WI38 (cell line): ENCODE data around the gene NAA38.

Source experiments
- H3K4me3 ChIP-seq: 2 replicates; pipeline ENCODE4 v1.5.1; 2011; ENCODE audit warnings: low read depth, mild to moderate bottlenecking, control low read depth, low read length
- TF ChIP-seq, protein P1 (sequence below): IDR thresholded peaks from 2 replicates; pipeline ENCODE4 v1.5.1; 2012; ENCODE audit warnings: low read depth, mild to moderate bottlenecking, control low read depth, low read length

The NAA38 gene

DNA sequence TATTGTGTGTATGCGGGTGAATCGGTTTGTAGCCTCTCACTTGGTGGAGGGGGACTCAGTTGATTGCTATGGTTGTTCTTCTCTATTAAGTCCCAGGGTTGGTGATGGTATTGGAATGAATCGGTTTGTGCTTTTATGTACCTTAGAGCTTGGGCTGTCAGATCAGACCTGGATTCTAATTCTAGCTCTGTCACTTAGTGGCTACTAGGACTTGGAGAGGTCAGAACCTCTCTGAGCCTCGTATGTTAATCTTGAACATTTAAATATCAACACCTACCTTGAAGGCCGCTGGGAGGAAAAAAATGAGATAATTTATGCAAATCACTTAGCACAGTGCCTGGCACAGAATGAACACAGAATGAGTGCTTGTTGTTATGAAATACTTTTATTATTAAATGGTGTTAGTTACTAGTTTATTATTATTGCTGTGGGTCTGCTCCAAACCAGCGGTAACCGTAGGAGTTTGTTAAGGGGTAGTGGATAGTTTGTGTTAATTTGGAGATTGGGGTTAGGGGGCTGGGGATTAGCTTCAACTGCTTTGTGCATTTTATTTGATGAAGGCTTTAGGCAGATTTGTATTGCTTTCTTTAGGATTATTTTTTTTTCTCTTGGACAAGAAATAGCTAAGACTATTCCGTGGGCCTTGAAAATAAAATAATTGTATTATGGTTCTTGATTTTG is 19.8 kb downstream of the NAA38 start:
- H3K4me3 ChIP-seq: peak overlapping the region; percentile 79
- TF ChIP-seq, protein P1, sequence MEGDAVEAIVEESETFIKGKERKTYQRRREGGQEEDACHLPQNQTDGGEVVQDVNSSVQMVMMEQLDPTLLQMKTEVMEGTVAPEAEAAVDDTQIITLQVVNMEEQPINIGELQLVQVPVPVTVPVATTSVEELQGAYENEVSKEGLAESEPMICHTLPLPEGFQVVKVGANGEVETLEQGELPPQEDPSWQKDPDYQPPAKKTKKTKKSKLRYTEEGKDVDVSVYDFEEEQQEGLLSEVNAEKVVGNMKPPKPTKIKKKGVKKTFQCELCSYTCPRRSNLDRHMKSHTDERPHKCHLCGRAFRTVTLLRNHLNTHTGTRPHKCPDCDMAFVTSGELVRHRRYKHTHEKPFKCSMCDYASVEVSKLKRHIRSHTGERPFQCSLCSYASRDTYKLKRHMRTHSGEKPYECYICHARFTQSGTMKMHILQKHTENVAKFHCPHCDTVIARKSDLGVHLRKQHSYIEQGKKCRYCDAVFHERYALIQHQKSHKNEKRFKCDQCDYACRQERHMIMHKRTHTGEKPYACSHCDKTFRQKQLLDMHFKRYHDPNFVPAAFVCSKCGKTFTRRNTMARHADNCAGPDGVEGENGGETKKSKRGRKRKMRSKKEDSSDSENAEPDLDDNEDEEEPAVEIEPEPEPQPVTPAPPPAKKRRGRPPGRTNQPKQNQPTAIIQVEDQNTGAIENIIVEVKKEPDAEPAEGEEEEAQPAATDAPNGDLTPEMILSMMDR: no peak

DNA sequence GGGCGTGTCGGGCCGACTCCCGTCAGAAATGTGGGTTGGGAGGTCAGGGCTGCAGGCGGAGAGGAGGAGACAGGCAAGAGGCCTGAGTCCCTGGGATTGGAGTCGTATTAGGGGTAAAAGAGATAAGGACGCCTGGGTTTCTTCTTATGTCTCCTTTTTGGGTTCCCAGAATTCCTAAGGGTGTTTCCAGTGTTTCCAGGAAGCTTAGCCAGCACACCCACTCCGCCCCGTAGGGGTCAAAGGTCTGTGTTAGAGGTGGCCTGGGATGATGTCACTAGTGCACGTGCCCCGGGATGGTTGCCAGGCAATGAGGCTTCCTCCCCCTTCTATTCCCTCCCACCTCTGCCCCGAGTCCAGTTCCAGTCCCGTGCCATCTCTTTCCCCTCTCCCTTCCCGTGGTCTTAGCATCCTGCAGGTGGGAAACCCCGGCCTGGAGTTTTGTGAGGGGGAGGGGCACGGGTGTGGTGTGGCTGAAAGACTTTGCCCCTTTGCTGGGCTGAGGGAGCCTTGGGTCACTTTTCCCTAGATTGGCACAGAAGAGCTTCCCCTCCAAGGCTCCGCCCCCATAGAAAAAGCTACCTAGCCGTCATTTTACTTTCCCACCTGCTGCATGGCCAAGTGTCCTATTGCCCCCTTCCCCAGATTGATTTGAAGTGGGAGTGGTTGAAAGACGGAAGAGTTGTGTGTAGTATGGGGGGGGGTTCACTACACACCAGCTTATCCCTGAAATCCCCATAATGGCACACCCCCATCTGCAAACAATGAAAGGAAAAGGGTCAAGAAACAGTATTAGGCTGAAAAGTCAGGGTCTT is 20.6 kb downstream of the NAA38 start:
- peak overlapping the region; percentile 79 for H3K4me3 ChIP-seq
- TF ChIP-seq, protein P1: no peak

DNA sequence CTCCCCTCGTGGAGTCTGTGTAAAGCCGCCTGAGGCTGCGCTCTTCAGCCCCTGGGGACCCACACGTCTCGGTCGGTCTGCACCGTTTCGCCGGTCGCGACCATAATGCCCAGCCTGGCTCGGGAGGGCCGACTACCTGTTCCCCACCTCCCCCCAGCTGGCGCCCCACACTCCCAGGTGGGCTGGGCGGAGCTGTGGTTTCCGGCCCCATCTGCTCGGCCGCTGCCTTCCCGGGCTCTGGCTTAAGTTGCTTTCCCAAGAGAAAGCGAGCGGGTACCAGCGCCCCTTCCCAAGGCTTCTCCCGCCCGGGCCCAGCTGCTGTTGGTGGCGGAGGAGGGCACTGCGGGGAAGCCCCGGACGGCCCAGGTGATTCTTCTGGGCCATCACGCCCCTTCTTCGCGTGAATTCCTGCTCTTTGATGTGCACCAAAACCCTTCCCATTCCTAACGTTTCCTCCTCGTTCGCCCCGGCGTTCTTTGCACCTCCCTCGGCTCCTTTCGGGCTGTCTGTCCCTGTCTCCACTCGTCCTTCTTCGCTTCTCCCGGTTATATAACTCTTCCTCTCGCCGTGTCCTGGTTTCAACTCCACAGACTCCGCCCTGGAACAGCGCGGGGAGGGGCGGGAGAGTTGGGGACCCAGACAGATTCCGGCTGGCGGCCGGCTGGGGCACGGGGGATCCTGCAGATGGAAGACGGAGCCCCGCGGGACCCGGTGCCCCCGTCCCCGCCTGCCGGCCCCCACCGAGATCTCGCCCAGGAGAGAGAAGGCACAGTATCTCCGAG is 21.4 kb downstream of the NAA38 start:
- TF ChIP-seq, protein P1: no peak
- peak overlapping the region; percentile 79 for H3K4me3 ChIP-seq

DNA sequence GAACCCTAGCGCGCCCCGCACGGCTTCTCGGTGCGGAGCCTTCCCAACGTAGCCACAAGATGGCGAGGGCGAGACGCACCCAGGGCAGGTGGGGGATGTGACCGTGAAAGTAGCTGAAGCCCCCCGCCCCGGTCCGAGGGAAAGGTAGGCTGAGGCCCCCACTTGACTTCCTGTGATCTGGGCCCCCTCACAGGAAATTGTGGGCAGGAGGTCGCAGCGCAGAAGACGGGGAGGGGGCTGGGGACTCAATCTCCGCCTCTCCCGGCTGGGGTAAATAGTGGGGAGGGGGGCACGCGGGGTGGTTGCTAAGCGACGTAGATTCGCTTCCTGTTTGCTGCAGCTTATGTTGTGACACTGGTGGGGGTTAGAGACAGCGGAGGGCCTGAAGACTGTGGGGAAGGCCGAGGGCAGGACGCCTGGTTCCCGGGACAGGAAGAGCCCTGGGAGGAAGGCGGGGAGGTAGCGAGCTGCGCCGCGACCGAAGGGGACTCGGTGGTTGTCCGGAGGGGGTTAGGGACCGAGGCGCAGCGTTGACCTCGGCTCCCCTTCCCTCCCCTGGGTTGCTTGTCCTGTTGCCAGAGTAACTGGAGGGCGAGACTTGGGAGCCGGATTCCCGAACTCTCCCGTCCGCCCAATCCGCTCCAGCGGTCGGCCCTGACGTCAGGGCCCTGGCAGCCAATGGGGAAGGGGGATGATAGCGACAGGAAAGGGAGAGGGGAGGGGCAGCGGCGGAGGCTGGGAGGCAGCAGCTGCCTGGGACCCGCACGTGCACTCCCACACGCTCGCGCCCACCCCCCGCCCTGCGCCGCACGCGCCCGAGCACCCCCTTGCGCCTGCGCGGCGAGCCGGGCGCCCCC is 22.2 kb downstream of the NAA38 start:
- peak overlapping the region; percentile 79 for H3K4me3 ChIP-seq
- TF ChIP-seq, protein P1: peak; percentile 80

DNA sequence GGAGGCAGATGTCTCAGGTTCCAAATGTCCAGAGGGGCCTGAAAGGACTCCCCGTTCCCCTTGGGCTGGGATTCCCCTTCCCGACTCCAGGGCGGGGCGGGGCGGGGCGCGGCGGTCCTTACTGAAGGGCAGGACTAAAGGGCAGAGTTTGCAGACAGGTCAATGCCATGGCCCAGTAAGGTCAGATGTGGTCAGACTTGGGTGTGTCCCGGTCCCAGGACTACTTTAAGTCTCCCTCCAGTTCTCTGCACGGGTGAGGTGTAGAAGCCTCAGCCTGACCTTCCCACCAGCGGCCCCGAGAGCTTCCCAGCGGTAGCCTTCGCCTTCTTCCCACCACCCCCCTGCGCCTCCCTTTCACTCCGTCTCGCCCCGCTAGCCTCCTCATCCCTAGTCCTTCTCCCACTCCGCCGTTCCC is 22.8 kb downstream of the NAA38 start:
- TF ChIP-seq, protein P1: no peak
- H3K4me3 ChIP-seq: peak overlapping the region; percentile 79

DNA sequence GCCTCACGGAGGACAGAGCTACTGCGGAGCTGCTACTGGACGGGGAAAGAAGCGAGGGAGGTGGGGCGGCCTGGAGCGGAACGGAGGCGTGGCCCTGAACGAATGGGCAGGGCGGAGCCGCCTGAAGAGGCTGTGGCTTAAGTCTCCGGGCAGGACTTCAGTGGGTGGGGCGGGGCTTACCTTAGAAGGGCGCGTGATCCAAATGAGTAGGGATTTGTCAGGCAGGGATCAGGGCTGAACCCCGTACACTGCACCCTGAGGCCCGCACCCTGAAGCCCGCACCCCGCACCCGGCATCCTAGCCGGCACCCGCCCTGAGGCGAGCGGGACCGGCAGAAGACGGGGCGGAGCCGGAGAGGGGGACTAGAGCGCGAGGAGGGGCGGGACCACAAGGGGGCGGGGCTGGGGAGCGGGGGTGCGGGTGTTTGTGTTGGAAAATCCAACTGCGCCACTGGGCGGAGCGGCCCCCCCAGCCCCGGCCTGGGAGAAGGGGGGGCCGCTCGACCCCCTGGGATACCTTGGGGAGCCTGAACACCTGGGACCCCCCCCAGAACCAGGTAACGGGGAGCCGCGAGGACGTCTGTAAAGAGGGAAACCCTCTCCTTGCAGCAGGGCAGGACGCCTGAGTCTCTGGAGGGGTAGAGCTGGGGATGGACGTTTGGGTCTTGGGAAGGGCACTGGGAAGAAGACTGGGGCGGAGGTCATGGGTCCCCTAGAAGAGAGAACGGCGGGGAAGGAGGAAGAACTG is 23.4 kb downstream of the NAA38 start, which contains the start of gene KDM6B:
Gene KDM6B, plus strand, starts transcription at position 423 of the 747 bp plus-strand sequence. CDS start 11,338 bp downstream, outside the sequence.
- H3K4me3 ChIP-seq: peak within 1 kb of the TSS; percentile 79
- TF ChIP-seq, protein P1: no peak
